ENCODE results near the gene SREBF1. TPM values are rescaled to one million over a fixed set of nuclear protein-coding genes. Genes with fewer than 3 reads are reported as not detected.

SREBF1 gene
- polyA plus RNA-seq, 1 of the 3 experiments (the other 2 are of a cell fraction): 20.4 TPM

GRCh38 chr17:17868641-17869522, 32.1 kb upstream of the SREBF1 start:
- Histone ChIP-seq H3K9me3 (no peaks in the 10 kb centered on the region), H3F3A (replicated peaks; ENCODE audit: insufficient read depth) (no peaks in the 10 kb centered on the region), H4K20me1 (ENCODE audit: insufficient read depth) (no peaks in the 10 kb centered on the region), H3K27me3 (ENCODE audit: insufficient read depth) (no peaks in the 10 kb centered on the region), H3K4me2 (no peak overlapping the region), H2AFZ (ENCODE audit: low read depth) (no peak overlapping the region), H3K36me3 (replicated peaks in 1 of 2; ENCODE audit: control insufficient read depth in 1 of 2, insufficient read depth in 2 of 2, low read length in 1 of 2) (peaks cover 17 to 65% of the 10 kb centered on the region in 2 experiments), H3K9ac (no peak overlapping the region), H3K27ac (ENCODE audit: low read depth in 2 of 2, low read length in 1 of 2) (peak overlapping the region in 1 of 2 experiments; percentile 48; a peak in 2 of 4 replicates), H3K79me2 (ENCODE audit: insufficient read depth) (no peaks in the 10 kb centered on the region), H3K4me1 (ENCODE audit: control insufficient read depth in 1 of 2, insufficient read depth in 2 of 2, low read depth in 1 of 2, low read length in 1 of 2) (peaks cover 0 to 36% of the 10 kb centered on the region in 2 experiments; a peak in 3 of 4 replicates), H3K9me2 (no peaks in the 10 kb centered on the region), H3K4me3 (ENCODE audit: low read depth in 2 of 2, low read length in 1 of 2) (no peak overlapping the region)
- TF ChIP-seq CHD2 (IDR thresholded peaks at IDR 0.05; ENCODE audit: low read length, partially characterized antibody) (no peak), USF2 (IDR thresholded peaks at IDR 0.05; ENCODE audit: borderline replicate concordance, low read depth, low read length) (no peak), NFIC (IDR thresholded peaks at IDR 0.05; ENCODE audit: borderline replicate concordance) (no peak), TAF1 (IDR thresholded peaks at IDR 0.05; ENCODE audit: borderline replicate concordance, low read depth, low read length) (no peak), REST (IDR thresholded peaks at IDR 0.05; ENCODE audit: low read depth, low read length) (no peak), TCF12 (IDR thresholded peaks at IDR 0.05) (no peak), MEF2A (IDR thresholded peaks at IDR 0.05; ENCODE audit: borderline replicate concordance, low read depth) (no peak), NRF1 (IDR thresholded peaks at IDR 0.05; ENCODE audit: low read depth, low read length) (no peak), YY1 (IDR thresholded peaks at IDR 0.05; ENCODE audit: low read depth) (no peak), MXI1 (IDR thresholded peaks at IDR 0.05; ENCODE audit: low read depth, low read length) (no peak), SIN3A (IDR thresholded peaks at IDR 0.05; ENCODE audit: borderline replicate concordance, low read depth, low read length) (no peak), ELF1 (IDR thresholded peaks at IDR 0.05) (no peak)
- TF ChIP-seq, protein P1, sequence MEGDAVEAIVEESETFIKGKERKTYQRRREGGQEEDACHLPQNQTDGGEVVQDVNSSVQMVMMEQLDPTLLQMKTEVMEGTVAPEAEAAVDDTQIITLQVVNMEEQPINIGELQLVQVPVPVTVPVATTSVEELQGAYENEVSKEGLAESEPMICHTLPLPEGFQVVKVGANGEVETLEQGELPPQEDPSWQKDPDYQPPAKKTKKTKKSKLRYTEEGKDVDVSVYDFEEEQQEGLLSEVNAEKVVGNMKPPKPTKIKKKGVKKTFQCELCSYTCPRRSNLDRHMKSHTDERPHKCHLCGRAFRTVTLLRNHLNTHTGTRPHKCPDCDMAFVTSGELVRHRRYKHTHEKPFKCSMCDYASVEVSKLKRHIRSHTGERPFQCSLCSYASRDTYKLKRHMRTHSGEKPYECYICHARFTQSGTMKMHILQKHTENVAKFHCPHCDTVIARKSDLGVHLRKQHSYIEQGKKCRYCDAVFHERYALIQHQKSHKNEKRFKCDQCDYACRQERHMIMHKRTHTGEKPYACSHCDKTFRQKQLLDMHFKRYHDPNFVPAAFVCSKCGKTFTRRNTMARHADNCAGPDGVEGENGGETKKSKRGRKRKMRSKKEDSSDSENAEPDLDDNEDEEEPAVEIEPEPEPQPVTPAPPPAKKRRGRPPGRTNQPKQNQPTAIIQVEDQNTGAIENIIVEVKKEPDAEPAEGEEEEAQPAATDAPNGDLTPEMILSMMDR (IDR thresholded peaks at IDR 0.05): no peak
- TF ChIP-seq, protein P2, sequence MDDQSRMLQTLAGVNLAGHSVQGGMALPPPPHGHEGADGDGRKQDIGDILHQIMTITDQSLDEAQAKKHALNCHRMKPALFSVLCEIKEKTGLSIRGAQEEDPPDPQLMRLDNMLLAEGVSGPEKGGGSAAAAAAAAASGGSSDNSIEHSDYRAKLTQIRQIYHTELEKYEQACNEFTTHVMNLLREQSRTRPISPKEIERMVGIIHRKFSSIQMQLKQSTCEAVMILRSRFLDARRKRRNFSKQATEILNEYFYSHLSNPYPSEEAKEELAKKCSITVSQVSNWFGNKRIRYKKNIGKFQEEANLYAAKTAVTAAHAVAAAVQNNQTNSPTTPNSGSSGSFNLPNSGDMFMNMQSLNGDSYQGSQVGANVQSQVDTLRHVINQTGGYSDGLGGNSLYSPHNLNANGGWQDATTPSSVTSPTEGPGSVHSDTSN (IDR thresholded peaks at IDR 0.05): no peak
- TF ChIP-seq, protein P3, sequence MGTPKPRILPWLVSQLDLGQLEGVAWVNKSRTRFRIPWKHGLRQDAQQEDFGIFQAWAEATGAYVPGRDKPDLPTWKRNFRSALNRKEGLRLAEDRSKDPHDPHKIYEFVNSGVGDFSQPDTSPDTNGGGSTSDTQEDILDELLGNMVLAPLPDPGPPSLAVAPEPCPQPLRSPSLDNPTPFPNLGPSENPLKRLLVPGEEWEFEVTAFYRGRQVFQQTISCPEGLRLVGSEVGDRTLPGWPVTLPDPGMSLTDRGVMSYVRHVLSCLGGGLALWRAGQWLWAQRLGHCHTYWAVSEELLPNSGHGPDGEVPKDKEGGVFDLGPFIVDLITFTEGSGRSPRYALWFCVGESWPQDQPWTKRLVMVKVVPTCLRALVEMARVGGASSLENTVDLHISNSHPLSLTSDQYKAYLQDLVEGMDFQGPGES (IDR thresholded peaks at IDR 0.05; ENCODE audit: low read depth, low read length): no peak
- POLR2A ChIA-PET: no interaction called here
- DNase-seq: no peak
- CTCF ChIA-PET: interaction anchor here (0.6 to 1.8 kb wide), 7 partner anchors 8 to 514 kb away, joined by 3 to 9 read pairs (median 4); no protein-coding TSS in a partner anchor
- 92% methylated on average over 18 of the region's 18 CpGs for WGBS (ENCODE audit: low lambda C conversion rate)
